ENCODE measurements around the gene DHDDS. TPM values are rescaled to one million over a fixed set of nuclear protein-coding genes. Genes with fewer than 3 reads are reported as not detected.
"Not testable (repeated sequence)": the region's sequence is repeated elsewhere in the genome, so short reads cannot be mapped to it uniquely, and the experiment has no call there.

Gene DHDDS
- total RNA-seq, 1 donor from 2014 or later = 25.9 TPM

- no peak for DNase-seq (ENCODE audit: low spot score)
- no peak for ATAC-seq
These were observed 42.7 kb downstream of the DHDDS start for GRCh38 chr1:26474818-26475217.

GRCh38 chr1:26475989-26476388 lies 43.9 kb downstream of the DHDDS start:
- ATAC-seq = no peak

GRCh38 chr1:26476958-26477357 lies 44.8 kb downstream of the DHDDS start:
- ATAC-seq (no peak), DNase-seq (ENCODE audit: low spot score) (no peak)

More at GRCh38 chr1:26475989-26476388, 43.9 kb downstream of the DHDDS start:
- no peak for DNase-seq (ENCODE audit: low spot score)

- ATAC-seq (no peak), DNase-seq (ENCODE audit: low spot score) (no peak)
These were observed 45.5 kb downstream of the DHDDS start for GRCh38 chr1:26477446-26478152.

GRCh38 chr1:26478159-26478558 lies 46.0 kb downstream of the DHDDS start:
- no peak for DNase-seq (ENCODE audit: low spot score)
- no peak for ATAC-seq

- DNase-seq (ENCODE audit: low spot score) = no peak
- no peak for ATAC-seq
These were observed 46.9 kb downstream of the DHDDS start for GRCh38 chr1:26478988-26479387.

GRCh38 chr1:26482921-26483320 lies 50.8 kb downstream of the DHDDS start:
- no peak for DNase-seq (ENCODE audit: low spot score)
- no peak for ATAC-seq

GRCh38 chr1:26483980-26484379 lies 51.9 kb downstream of the DHDDS start:
- no peak for ATAC-seq
- DNase-seq (ENCODE audit: low spot score) = no peak

GRCh38 chr1:26490155-26490554 lies 58.0 kb downstream of the DHDDS start:
- ATAC-seq (no peak), DNase-seq (ENCODE audit: low spot score) (no peak)

- ATAC-seq (no peak), DNase-seq (ENCODE audit: low spot score) (no peak)
These were observed 61.1 kb downstream of the DHDDS start for GRCh38 chr1:26493267-26493666.

GRCh38 chr1:26493938-26494337 lies 61.8 kb downstream of the DHDDS start:
- no peak for ATAC-seq

GRCh38 chr1:26496861-26497260 lies 64.7 kb downstream of the DHDDS start:
- ATAC-seq = no peak
- no peak for DNase-seq (ENCODE audit: low spot score)

More at GRCh38 chr1:26493938-26494337, 61.8 kb downstream of the DHDDS start:
- DNase-seq (ENCODE audit: low spot score) = no peak

GRCh38 chr1:26498894-26499293 lies 66.8 kb downstream of the DHDDS start:
- DNase-seq (ENCODE audit: low spot score) (no peak), ATAC-seq (no peak)

GRCh38 chr1:26500488-26501175 lies 68.5 kb downstream of the DHDDS start:
- peak; percentile 91 for ATAC-seq
- DNase-seq (ENCODE audit: low spot score) = peak; percentile 94

- DNase-seq (ENCODE audit: low spot score); ATAC-seq: not testable (repeated sequence)
These were observed 78.6 kb downstream of the DHDDS start for GRCh38 chr1:26510711-26511110.

GRCh38 chr1:26515836-26516235 lies 83.7 kb downstream of the DHDDS start:
- not testable (repeated sequence) for DNase-seq (ENCODE audit: low spot score); ATAC-seq

GRCh38 chr1:26516987-26517765 lies 85.1 kb downstream of the DHDDS start:
- DNase-seq (ENCODE audit: low spot score) (no peak), ATAC-seq (peak; percentile 89)

GRCh38 chr1:26517766-26518049 lies 85.6 kb downstream of the DHDDS start:
- ATAC-seq = no peak

GRCh38 chr1:26518355-26518754 lies 86.2 kb downstream of the DHDDS start:
- DNase-seq (ENCODE audit: low spot score) = no peak
- ATAC-seq = no peak

More at GRCh38 chr1:26517766-26518049, 85.6 kb downstream of the DHDDS start:
- DNase-seq (ENCODE audit: low spot score) = no peak

- ATAC-seq (no peak), DNase-seq (ENCODE audit: low spot score) (no peak)
These were observed 88.2 kb downstream of the DHDDS start for GRCh38 chr1:26520339-26520738.
